Endothelial cell of umbilical vein (primary cell): Measurements from ENCODE around the gene PSMD3.

Experiments used
- CTCF ChIP-seq, 2 donors: IDR thresholded peaks; 1 replicate in 1 of 2; 2 replicates in 1 of 2; pipeline ENCODE4 v1.5.1; 2011; ENCODE audit warnings: low read length in 2 of 2, mild to moderate bottlenecking in 2 of 2, moderate library complexity in 2 of 2, control low read depth in 1 of 2, inconsistent platforms in 1 of 2, low read depth in 1 of 2; ENCODE audit not compliant: insufficient read depth in 1 of 2; ENCODE audit errors: extremely low read depth in 1 of 2
- GATA2 ChIP-seq: IDR thresholded peaks from 2 replicates; pipeline ENCODE4 v1.7.0; 2011; ENCODE audit warnings: low read depth, mild to moderate bottlenecking, moderate library complexity, mixed read lengths, low read length; ENCODE audit not compliant: insufficient read length, insufficient read depth
- POLR2A ChIP-seq: IDR thresholded peaks from 2 replicates; pipeline ENCODE4 v1.6.1; 2012; ENCODE audit warnings: low read depth, mild to moderate bottlenecking, control low read depth, low read length

DNA sequence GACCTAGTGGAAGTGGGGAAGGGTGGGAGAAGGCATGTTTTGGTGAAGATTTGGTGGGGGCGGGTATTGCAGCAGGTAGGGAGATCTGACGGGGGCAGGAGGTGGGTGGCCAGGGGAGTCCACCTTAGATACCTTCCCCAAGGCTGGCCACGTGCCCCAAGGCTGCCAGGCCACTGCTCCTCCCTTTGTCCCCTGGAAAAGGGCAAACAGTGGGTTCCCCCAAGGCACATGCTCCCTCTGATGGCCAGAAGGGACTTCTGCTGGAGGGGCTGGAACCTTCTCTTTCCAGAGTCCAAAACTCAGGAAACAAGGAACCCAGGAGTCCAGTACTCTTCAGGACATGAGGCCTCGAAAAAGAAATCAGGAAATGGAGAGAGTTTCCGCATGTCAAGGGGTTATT lies 6.2 kb upstream of the PSMD3 start:
- no peak for TF ChIP-seq CTCF (IDR thresholded peaks at IDR 0.05; ENCODE audit: extremely low read depth in 1 of 2, insufficient read depth in 1 of 2, low read depth in 1 of 2, low read length in 2 of 2)
- TF ChIP-seq POLR2A, result no peak
- no peak for TF ChIP-seq GATA2
